ENCODE measurements around the gene PACS2. TPM values are rescaled to one million over a fixed set of nuclear protein-coding genes. Genes with fewer than 3 reads are reported as not detected.

The PACS2 gene
- polyA plus RNA-seq, 1 of the 3 experiments (the other 2 are of a cell fraction) = 42.7 TPM

- H2AFZ ChIP-seq (ENCODE audit: low read depth) = no peak overlapping the region
- H4K20me1 ChIP-seq (ENCODE audit: insufficient read depth) = 0 out of 2 replicates have a peak, but pooled peaks cover 7% of the 10 kb centered on the region
- CTCF ChIA-PET = interaction anchor here (0.8 to 9.5 kb wide), 3 partner anchors 119 to 161 kb away, joined by 3 to 135 read pairs (median 7); partner anchors contain the start of gene TEDC1
- POLR2A ChIA-PET = no interaction called here
- DNase-seq = no peak
- H3K9ac ChIP-seq = no peak overlapping the region
- TF ChIP-seq GABPA (IDR thresholded peaks at IDR 0.05; ENCODE audit: low read depth) (no peak), SIN3A (IDR thresholded peaks at IDR 0.05; ENCODE audit: borderline replicate concordance, low read depth, low read length) (no peak), MAX (IDR thresholded peaks at IDR 0.05; ENCODE audit: low read depth) (no peak), NRF1 (IDR thresholded peaks at IDR 0.05; ENCODE audit: low read depth, low read length) (no peak), JUND (IDR thresholded peaks at IDR 0.05) (no peak), CHD2 (IDR thresholded peaks at IDR 0.05; ENCODE audit: low read length, partially characterized antibody) (no peak), IRF3 (IDR thresholded peaks at IDR 0.05; ENCODE audit: low read depth, low read length) (no peak), TCF12 (IDR thresholded peaks at IDR 0.05) (no peak), RFX5 (IDR thresholded peaks at IDR 0.05; ENCODE audit: low read length) (no peak), TEAD4 (IDR thresholded peaks at IDR 0.05; ENCODE audit: borderline replicate concordance, insufficient read depth) (no peak), POLR2AphosphoS5 (IDR thresholded peaks at IDR 0.05; ENCODE audit: low read depth, low read length) (no peak), FOXJ3 (CRISPR knock-in tag; IDR thresholded peaks at IDR 0.05) (no peak), EZH2phosphoT487 (IDR thresholded peaks at IDR 0.05; ENCODE audit: borderline replicate concordance, low read depth) (no peak)
- TF ChIP-seq, protein P1, sequence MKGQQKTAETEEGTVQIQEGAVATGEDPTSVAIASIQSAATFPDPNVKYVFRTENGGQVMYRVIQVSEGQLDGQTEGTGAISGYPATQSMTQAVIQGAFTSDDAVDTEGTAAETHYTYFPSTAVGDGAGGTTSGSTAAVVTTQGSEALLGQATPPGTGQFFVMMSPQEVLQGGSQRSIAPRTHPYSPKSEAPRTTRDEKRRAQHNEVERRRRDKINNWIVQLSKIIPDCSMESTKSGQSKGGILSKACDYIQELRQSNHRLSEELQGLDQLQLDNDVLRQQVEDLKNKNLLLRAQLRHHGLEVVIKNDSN (IDR thresholded peaks at IDR 0.05; ENCODE audit: borderline replicate concordance, low read depth) = no peak
- H3K79me2 ChIP-seq (ENCODE audit: insufficient read depth) = no peaks in the 10 kb centered on the region
- H3K4me1 ChIP-seq (ENCODE audit: control insufficient read depth in 1 of 2, insufficient read depth in 2 of 2, low read depth in 1 of 2, low read length in 1 of 2) = peaks cover 4 to 7% of the 10 kb centered on the region in 2 experiments; a peak in 2 of 4 replicates
- 97% methylated on average over 10 of the region's 34 CpGs for WGBS (ENCODE audit: low lambda C conversion rate)
- H3K9me2 ChIP-seq = no peaks in the 10 kb centered on the region
- H3K27me3 ChIP-seq (ENCODE audit: insufficient read depth) = no peaks in the 10 kb centered on the region
- no peaks in the 10 kb centered on the region for H3K9me3 ChIP-seq
- no peak overlapping the region for H3K4me3 ChIP-seq (ENCODE audit: low read depth in 2 of 2, low read length in 1 of 2)
- H3K36me3 ChIP-seq (replicated peaks in 1 of 2; ENCODE audit: control insufficient read depth in 1 of 2, insufficient read depth in 2 of 2, low read length in 1 of 2) = peaks cover 0 to 17% of the 10 kb centered on the region in 2 experiments
- no peak overlapping the region for H3K4me2 ChIP-seq
- peaks cover 14% of the 10 kb centered on the region for H3F3A ChIP-seq (replicated peaks; ENCODE audit: insufficient read depth)
- no peak overlapping the region for H3K27ac ChIP-seq (ENCODE audit: low read depth in 2 of 2, low read length in 1 of 2)
Measured at GRCh38 chr14:105367116-105368031, 52.8 kb downstream of the PACS2 start.

- H3K9me3 ChIP-seq = no peaks in the 10 kb centered on the region
- ChIA-PET POLR2A (no interaction called here), CTCF (interaction anchor here (0.8 to 9.5 kb wide), 3 partner anchors 118 to 164 kb away, joined by 3 to 135 read pairs (median 4); partner anchors contain the start of gene TEDC1)
- 94% methylated on average over 11 of the region's 20 CpGs for WGBS (ENCODE audit: low lambda C conversion rate)
- H3F3A ChIP-seq (replicated peaks; ENCODE audit: insufficient read depth) = peaks cover 10% of the 10 kb centered on the region
- H3K4me1 ChIP-seq (ENCODE audit: control insufficient read depth in 1 of 2, insufficient read depth in 2 of 2, low read depth in 1 of 2, low read length in 1 of 2) = peaks cover 4 to 7% of the 10 kb centered on the region in 2 experiments; a peak in 2 of 4 replicates
- no peak overlapping the region for H3K27ac ChIP-seq (ENCODE audit: low read depth in 2 of 2, low read length in 1 of 2)
- H4K20me1 ChIP-seq (ENCODE audit: insufficient read depth) = 0 out of 2 replicates have a peak, but pooled peaks cover 7% of the 10 kb centered on the region
- H3K4me3 ChIP-seq (ENCODE audit: low read depth in 2 of 2, low read length in 1 of 2) = no peak overlapping the region
- H3K4me2 ChIP-seq = no peak overlapping the region
- no peak overlapping the region for H2AFZ ChIP-seq (ENCODE audit: low read depth)
- DNase-seq = no peak
- no peak overlapping the region for H3K9ac ChIP-seq
- H3K79me2 ChIP-seq (ENCODE audit: insufficient read depth) = no peaks in the 10 kb centered on the region
- H3K9me2 ChIP-seq = no peaks in the 10 kb centered on the region
- H3K36me3 ChIP-seq (replicated peaks in 1 of 2; ENCODE audit: control insufficient read depth in 1 of 2, insufficient read depth in 2 of 2, low read length in 1 of 2) = peaks cover 0 to 17% of the 10 kb centered on the region in 2 experiments
- H3K27me3 ChIP-seq (ENCODE audit: insufficient read depth) = no peaks in the 10 kb centered on the region
- TF ChIP-seq JUND (IDR thresholded peaks at IDR 0.05) (no peak), GATA2 (CRISPR knock-in tag; IDR thresholded peaks at IDR 0.05) (no peak), RFX5 (IDR thresholded peaks at IDR 0.05; ENCODE audit: low read length) (no peak), MXI1 (IDR thresholded peaks at IDR 0.05; ENCODE audit: low read depth, low read length) (no peak), RXRA (IDR thresholded peaks at IDR 0.05; ENCODE audit: borderline replicate concordance, low read depth) (no peak), USF2 (IDR thresholded peaks at IDR 0.05; ENCODE audit: borderline replicate concordance, low read depth, low read length) (no peak), FOXJ3 (CRISPR knock-in tag; IDR thresholded peaks at IDR 0.05) (no peak), CHD2 (IDR thresholded peaks at IDR 0.05; ENCODE audit: low read length, partially characterized antibody) (no peak), EP300 (IDR thresholded peaks at IDR 0.05; ENCODE audit: borderline replicate concordance in 1 of 2, low read depth in 1 of 2, low read length in 1 of 2) (no peak)
Measured at GRCh38 chr14:105368032-105368417, 53.5 kb downstream of the PACS2 start.

Data from SK-N-SH (cell line).